SK-N-SH treated with all-trans-retinoic acid at 6 μM for 48 hours (cell line): ENCODE measurements around the gene C5AR2.

Experiments used
- CSDC2 ChIP-seq: fragments of 250-450 bp; sonication (Bioruptor Pico); IDR thresholded peaks from 2 replicates; pipeline ENCODE4 v1.5.0; 2020; ENCODE audit warnings: mild to moderate bottlenecking, moderate library complexity
- ESRRG ChIP-seq: fragments of 250-450 bp; sonication (Bioruptor Pico); IDR thresholded peaks from 2 replicates; pipeline ENCODE4 v1.6.1; 2021; ENCODE audit warnings: mild to moderate bottlenecking
- GLIS3 ChIP-seq: fragments of 250-450 bp; sonication (Bioruptor Pico); IDR thresholded peaks from 2 replicates; pipeline ENCODE4 v1.5.0; 2020; ENCODE audit warnings: mild to moderate bottlenecking, moderate library complexity
- OSR1 ChIP-seq: fragments of 250-450 bp; sonication (Bioruptor Pico); IDR thresholded peaks from 2 replicates; pipeline ENCODE4 v1.8.0; 2022; ENCODE audit warnings: moderate library complexity, mild to moderate bottlenecking, inconsistent platforms
- PATZ1 ChIP-seq: fragments of 250-450 bp; sonication (Bioruptor Pico); IDR thresholded peaks from 2 replicates; pipeline ENCODE4 v1.8.0; 2020; ENCODE audit warnings: mild to moderate bottlenecking, moderate library complexity, borderline replicate concordance
- RARB ChIP-seq: fragments of 250-450 bp; sonication (Bioruptor Pico); IDR thresholded peaks from 2 replicates; pipeline ENCODE4 v1.8.0; 2021; ENCODE audit warnings: mild to moderate bottlenecking, moderate library complexity
- TCF4 ChIP-seq: fragments of 250-450 bp; sonication (Bioruptor Pico); IDR thresholded peaks from 2 replicates; pipeline ENCODE4 v1.8.0; 2021; ENCODE audit warnings: mild to moderate bottlenecking, moderate library complexity, borderline replicate concordance
- ZC3H10 ChIP-seq: fragments of 250-450 bp; sonication (Bioruptor Pico); IDR thresholded peaks from 2 replicates; pipeline ENCODE4 v1.5.1; 2021; ENCODE audit warnings: mild to moderate bottlenecking, moderate library complexity
- ZFP3 ChIP-seq: fragments of 250-450 bp; sonication (Bioruptor Pico); IDR thresholded peaks from 2 replicates; pipeline ENCODE4 v1.5.0; 2020; ENCODE audit warnings: mild to moderate bottlenecking, moderate library complexity
- ZFP30 ChIP-seq: fragments of 450-650 bp; formaldehyde crosslinking; IDR thresholded peaks from 2 replicates; pipeline ENCODE4 v1.5.0; 2022; ENCODE audit warnings: mild to moderate bottlenecking, moderate library complexity
- ZNF70 ChIP-seq: fragments of 450-650 bp; formaldehyde crosslinking; IDR thresholded peaks from 2 replicates; pipeline ENCODE4 v1.5.0; 2020; ENCODE audit warnings: mild to moderate bottlenecking, moderate library complexity

- no peak for TF ChIP-seq GLIS3 (CRISPR knock-in tag)
- TF ChIP-seq ZNF70 = no peak
- no peak for TF ChIP-seq ZFP30
- TF ChIP-seq RARB (CRISPR knock-in tag) = no peak
- no peak for TF ChIP-seq TCF4 (CRISPR knock-in tag)
- no peak for TF ChIP-seq ZC3H10
- no peak for TF ChIP-seq PATZ1 (CRISPR knock-in tag)
- no peak for TF ChIP-seq CSDC2 (CRISPR knock-in tag)
- TF ChIP-seq ESRRG = no peak
- TF ChIP-seq ZFP3 (CRISPR knock-in tag) = no peak
- TF ChIP-seq OSR1 = no peak
Measured at GRCh38 chr19:47373246-47374240, 41.6 kb downstream of the C5AR2 start.
